Colonic mucosa (tissue), 4 donors: Measurements from ENCODE around the gene UNC5B. TPM values are rescaled to one million over a fixed set of nuclear protein-coding genes. Genes with fewer than 3 reads are reported as not detected.

ENCODE experiments used
- DNase-seq: peaks from one replicate; pipeline ENCODE4 v3.0.0-alpha.2; 2020
- H3K27ac ChIP-seq: fragments of 200-600 bp; one replicate; pipeline ENCODE4 v1.8.0; 2021
- H3K27me3 ChIP-seq: fragments of 200-600 bp; one replicate; pipeline ENCODE4 v1.8.0; 2021
- H3K36me3 ChIP-seq: fragments of 200-600 bp; one replicate; pipeline ENCODE4 v1.8.0; 2021
- H3K4me1 ChIP-seq: fragments of 200-600 bp; one replicate; pipeline ENCODE4 v1.8.0; 2021; ENCODE audit warnings: mild to moderate bottlenecking
- H3K4me3 ChIP-seq: fragments of 200-600 bp; one replicate; pipeline ENCODE4 v1.8.0; 2021
- H3K9ac ChIP-seq, 2 donors: one replicate each; pipeline ENCODE4 v1.7.0; 2013; ENCODE audit warnings: control low read depth in 2 of 2, low read depth in 2 of 2, low read length in 2 of 2
- H3K9me3 ChIP-seq: fragments of 200-600 bp; one replicate; pipeline ENCODE4 v1.8.0; 2021
- CTCF ChIP-seq: fragments of 200-600 bp; IDR thresholded peaks from one replicate; pipeline ENCODE4 v1.8.0; 2022; ENCODE audit warnings: antibody characterized with exemption, mild to moderate bottlenecking
- intact Hi-C: fragments of 100-400 bp; cut with DNase I; formaldehyde crosslinking; loops from one replicate; pipeline ENCODE4 v1.14.1; 2022
- total RNA-seq, 2 donors: library from RNA; stranded (reverse); fragmentation: NEBNext Ultra II Directional in 1 of 2; extraction: Animal tissue kit (Norgen Biotek cat#: 25700) in 1 of 2; gene quantifications; one replicate each; pipeline ENCODE4 v1.2.1, GENCODE V29; 2021
- donor health status: healthy.
- donor health status: DM: no; HTN: no; CAD: no.
- donor health status: DM: no; HTN: no; CAD: no.

Gene UNC5B
- total RNA-seq, 2 donors from 2014 or later, result 18.4 to 18.5 TPM

DNA sequence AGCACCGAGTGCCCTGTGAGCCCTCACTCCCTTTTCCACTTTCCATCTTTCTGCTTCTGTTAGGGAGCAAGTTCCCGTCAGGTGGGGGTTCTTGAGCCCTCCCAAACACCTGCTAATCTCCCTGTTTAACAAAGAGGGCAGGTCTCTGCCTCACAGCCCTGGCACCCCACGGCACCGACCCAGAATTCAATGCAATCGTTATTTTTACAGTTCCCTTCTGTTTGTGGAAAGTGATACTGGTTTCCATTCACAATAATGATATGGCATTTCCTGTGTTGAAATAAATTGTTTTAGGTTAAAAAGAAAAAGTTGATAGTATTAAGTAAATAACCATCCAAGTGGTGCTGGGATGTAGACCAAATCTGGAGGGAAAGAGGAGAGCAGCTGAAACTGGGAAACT, 67.8 kb downstream of the UNC5B start:
- no peaks in the 10 kb centered on the region for H3K36me3 ChIP-seq
- intact Hi-C loops, result loop anchor here (5.0 kb wide), 1 partner anchor 353 kb away; no protein-coding TSS in a partner anchor
- no peak overlapping the region for H3K4me3 ChIP-seq
- H3K9ac ChIP-seq, result no peak overlapping the region
- no peaks in the 10 kb centered on the region for H3K27me3 ChIP-seq
- no peaks in the 10 kb centered on the region for H3K9me3 ChIP-seq
- DNase-seq, result no peak
- H3K4me1 ChIP-seq, result no peaks in the 10 kb centered on the region
- TF ChIP-seq CTCF, result no peak
- H3K27ac ChIP-seq, result no peak overlapping the region

DNA sequence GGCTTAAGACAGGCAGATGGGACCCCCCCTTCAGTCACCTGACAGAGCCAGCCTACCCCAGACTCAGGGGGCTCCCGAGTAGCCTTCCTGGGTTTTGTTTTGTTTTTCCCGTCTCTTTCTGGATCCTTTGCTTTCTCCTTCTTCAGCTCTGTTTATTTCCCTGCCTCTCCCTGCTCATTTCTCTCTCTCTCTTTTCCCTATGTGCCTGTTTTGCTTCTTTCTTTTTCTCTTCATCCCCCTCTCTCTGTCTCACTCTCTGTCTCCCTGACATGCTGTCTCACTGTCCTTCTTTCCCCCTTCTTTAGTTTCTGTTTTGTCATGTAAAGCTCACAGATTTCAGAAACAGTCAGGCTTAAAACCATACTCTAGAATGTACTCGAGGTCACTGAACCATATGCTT, 68.5 kb downstream of the UNC5B start:
- intact Hi-C loops, result loop anchor here (5.0 kb wide), 1 partner anchor 354 kb away; no protein-coding TSS in a partner anchor
- Histone ChIP-seq H3K27ac (no peak overlapping the region), H3K4me3 (no peak overlapping the region), H3K4me1 (no peaks in the 10 kb centered on the region), H3K36me3 (no peaks in the 10 kb centered on the region), H3K27me3 (no peaks in the 10 kb centered on the region), H3K9ac (no peak overlapping the region), H3K9me3 (no peaks in the 10 kb centered on the region)
- TF ChIP-seq CTCF, result no peak
- no peak for DNase-seq

- no peak for DNase-seq
- no peaks in the 10 kb centered on the region for H3K9me3 ChIP-seq
- no peaks in the 10 kb centered on the region for H3K27me3 ChIP-seq
- H3K4me3 ChIP-seq, result no peak overlapping the region
- no peaks in the 10 kb centered on the region for H3K4me1 ChIP-seq
- no peaks in the 10 kb centered on the region for H3K36me3 ChIP-seq
- intact Hi-C loops, result loop anchor here (5.0 kb wide), 1 partner anchor 354 kb away; no protein-coding TSS in a partner anchor
- no peak for TF ChIP-seq CTCF
- H3K9ac ChIP-seq, result no peak overlapping the region
- no peak overlapping the region for H3K27ac ChIP-seq
These were observed 69.4 kb downstream of the UNC5B start for GRCh38 chr10:71281646-71282322.

DNA sequence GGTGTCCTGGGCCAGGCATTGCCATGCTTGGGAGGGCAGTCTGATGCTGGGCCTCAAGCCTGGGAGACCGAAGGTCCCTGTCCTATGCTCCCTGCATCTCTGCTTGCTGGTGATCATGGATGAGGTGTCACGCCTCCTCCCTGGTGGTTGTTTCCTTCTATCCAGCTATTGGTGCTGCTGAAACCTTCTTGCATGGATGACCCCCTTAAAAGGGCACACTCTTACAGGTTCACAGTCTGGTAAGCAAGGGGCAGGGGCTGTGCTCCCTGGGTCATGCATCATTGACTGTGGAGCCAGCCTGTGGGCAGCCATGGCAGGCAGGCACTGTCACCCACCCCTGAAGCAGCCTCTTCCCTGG, 69.9 kb downstream of the UNC5B start:
- TF ChIP-seq CTCF, result no peak
- Histone ChIP-seq H3K4me1 (no peaks in the 10 kb centered on the region), H3K27ac (no peak overlapping the region), H3K9me3 (no peaks in the 10 kb centered on the region), H3K4me3 (no peak overlapping the region), H3K27me3 (no peaks in the 10 kb centered on the region), H3K36me3 (no peaks in the 10 kb centered on the region), H3K9ac (no peak overlapping the region)
- intact Hi-C loops, result loop anchor here (5.0 kb wide), 1 partner anchor 355 kb away; no protein-coding TSS in a partner anchor
- DNase-seq, result no peak

DNA sequence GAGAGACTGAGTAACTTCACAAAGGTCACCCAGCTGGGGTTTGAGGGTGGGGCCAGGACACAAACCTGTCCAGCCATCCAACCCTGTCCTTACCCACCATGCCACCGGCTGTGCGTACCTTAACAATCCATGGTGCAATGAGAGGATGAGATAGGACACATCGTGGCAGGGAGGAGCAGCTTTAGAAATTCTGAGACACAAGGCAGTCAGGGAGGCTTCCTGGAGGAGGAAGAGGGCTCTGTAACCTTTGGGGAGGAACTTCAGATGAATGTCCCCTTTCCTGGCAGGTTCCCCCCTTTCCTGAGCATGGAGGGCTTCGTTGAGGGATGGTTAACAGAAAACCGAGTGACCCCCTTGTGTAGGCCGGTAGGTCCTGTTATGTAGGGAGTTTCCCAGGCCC, 71.0 kb downstream of the UNC5B start:
- Histone ChIP-seq H3K9ac (no peak overlapping the region), H3K4me3 (no peak overlapping the region), H3K27me3 (no peaks in the 10 kb centered on the region), H3K4me1 (no peaks in the 10 kb centered on the region), H3K9me3 (no peaks in the 10 kb centered on the region), H3K27ac (no peak overlapping the region), H3K36me3 (no peaks in the 10 kb centered on the region)
- intact Hi-C loops, result loop anchor here (5.0 kb wide), 1 partner anchor 356 kb away; no protein-coding TSS in a partner anchor
- no peak for TF ChIP-seq CTCF
- no peak for DNase-seq
